Activated CD4-positive, alpha-beta memory T cell treated with anti-CD3 and anti-CD28 coated beads, Interleukin-2, amount 10 ng/mL, durations not matched to agents 7 days and 5 days (primary cell): Measurements from ENCODE around the gene IFT74. TPM values are rescaled to one million over a fixed set of nuclear protein-coding genes. Genes with fewer than 3 reads are reported as not detected.

ENCODE experiments used
- CTCF ChIA-PET: fragments of 350-600 bp; sonication (Branson Sonifier 250); formaldehyde crosslinking; loops from one replicate; lab custom pipeline; 2021; ENCODE audit warnings: antibody characterized with exemption, inconsistent platforms; lab: Charles Lee
- POLR2A ChIA-PET: fragments of 350-600 bp; sonication (Branson Sonifier 250); formaldehyde crosslinking; loops from one replicate; lab custom pipeline; 2021; ENCODE audit warnings: antibody characterized with exemption; lab: Charles Lee
- DNase-seq: peaks from one replicate; pipeline ENCODE4 v3.0.0-alpha.2; 2020
- H3K27ac Mint-ChIP-seq: one replicate; pipeline ENCODE4 v1.8.0; 2021; ENCODE audit warnings: mild to moderate bottlenecking, mixed read lengths
- H3K27me3 Mint-ChIP-seq: one replicate; pipeline ENCODE4 v1.8.0; 2021; ENCODE audit warnings: mixed read lengths
- H3K36me3 Mint-ChIP-seq: one replicate; pipeline ENCODE4 v1.8.0; 2021; ENCODE audit warnings: low read depth, mixed read lengths
- H3K4me1 Mint-ChIP-seq: one replicate; pipeline ENCODE4 v1.8.0; 2021; ENCODE audit warnings: mixed read lengths
- H3K4me3 Mint-ChIP-seq: one replicate; pipeline ENCODE4 v1.8.0; 2021; ENCODE audit warnings: mild to moderate bottlenecking, mixed read lengths
- H3K9me3 Mint-ChIP-seq: one replicate; pipeline ENCODE4 v1.8.0; 2021; ENCODE audit warnings: mixed read lengths
- total RNA-seq, 2 experiments: library from RNA; stranded (reverse); gene quantifications; one replicate each; pipeline ENCODE4 v1.2.3, GENCODE V29; 2021

IFT74 gene
- 1 to 10 TPM; 7.4 to 9.4 TPM for total RNA-seq

- Mint-ChIP-seq H3K27me3 (no peaks in the 10 kb centered on the region), H3K27ac (peak within 1 kb of the TSS; percentile 90), H3K36me3 (no peaks in the 10 kb centered on the region), H3K4me3 (peak within 1 kb of the TSS; percentile 85), H3K9me3 (no peaks in the 10 kb centered on the region), H3K4me1 (peaks cover 45% of the 10 kb centered on the region)
- CTCF ChIA-PET, result interaction anchor here (0.6 to 1.7 kb wide), 4 partner anchors 9 to 76 kb away, joined by 3 to 7 read pairs (median 4); partner anchors contain the start of gene PLAA
- peak; percentile 95 for DNase-seq
- POLR2A ChIA-PET, result interaction anchor here (0.6 to 4.7 kb wide), 7 partner anchors 9 to 64 kb away, joined by 3 to 73 read pairs (median 4); partner anchors contain the start of genes CAAP1 and PLAA
These were observed at the start of gene IFT74 for GRCh38 chr9:26955921-26956859. TSS of gene IFT74 (plus strand) at chr9:26956412. CDS start at chr9:26961968, 5,556 bp downstream.

GRCh38 chr9:26913138-26913668 lies 43.0 kb upstream of the IFT74 start:
- H3K27ac Mint-ChIP-seq, result no peak overlapping the region
- no peak overlapping the region for H3K4me3 Mint-ChIP-seq
- ChIA-PET POLR2A (interaction anchor here (1.0 kb wide), 2 partner anchors 10 to 14 kb away, joined by 3 read pairs; no protein-coding TSS in a partner anchor), CTCF (interaction anchor here (1.0 kb wide), 1 partner anchor 31 kb away, joined by 3 read pairs; no protein-coding TSS in a partner anchor)
- no peak for DNase-seq
- H3K4me1 Mint-ChIP-seq, result no peaks in the 10 kb centered on the region
- H3K9me3 Mint-ChIP-seq, result no peaks in the 10 kb centered on the region
- peaks cover 46% of the 10 kb centered on the region for H3K36me3 Mint-ChIP-seq
- no peaks in the 10 kb centered on the region for H3K27me3 Mint-ChIP-seq

GRCh38 chr9:26919698-26920097 lies 36.5 kb upstream of the IFT74 start:
- DNase-seq, result no peak
- CTCF ChIA-PET, result no interaction called here
- peaks cover 84% of the 10 kb centered on the region for H3K36me3 Mint-ChIP-seq

GRCh38 chr9:26925609-26926008 lies 30.6 kb upstream of the IFT74 start:
- no peaks in the 10 kb centered on the region for H3K9me3 Mint-ChIP-seq
- H3K4me1 Mint-ChIP-seq, result no peaks in the 10 kb centered on the region
- no peak overlapping the region for H3K27ac Mint-ChIP-seq
- no peak for DNase-seq
- H3K27me3 Mint-ChIP-seq, result no peaks in the 10 kb centered on the region
- ChIA-PET POLR2A (interaction anchor here (1.3 kb wide), 1 partner anchor 21 kb away, joined by 4 read pairs; the partner anchor contains the start of gene PLAA), CTCF (no interaction called here)
- H3K36me3 Mint-ChIP-seq, result peaks cover 58% of the 10 kb centered on the region
- H3K4me3 Mint-ChIP-seq, result no peak overlapping the region

More at GRCh38 chr9:26919698-26920097, 36.5 kb upstream of the IFT74 start:
- Mint-ChIP-seq H3K9me3 (no peaks in the 10 kb centered on the region), H3K4me3 (no peak overlapping the region), H3K27ac (no peak overlapping the region), H3K4me1 (no peaks in the 10 kb centered on the region), H3K27me3 (no peaks in the 10 kb centered on the region)
- POLR2A ChIA-PET, result interaction anchor here (1.5 kb wide), 1 partner anchor 28 kb away, joined by 4 read pairs; the partner anchor contains the start of gene PLAA

- no peak for DNase-seq
- H3K36me3 Mint-ChIP-seq, result peaks cover 35% of the 10 kb centered on the region
- no peak overlapping the region for H3K27ac Mint-ChIP-seq
- no peaks in the 10 kb centered on the region for H3K9me3 Mint-ChIP-seq
- no peaks in the 10 kb centered on the region for H3K27me3 Mint-ChIP-seq
- no peaks in the 10 kb centered on the region for H3K4me1 Mint-ChIP-seq
- ChIA-PET CTCF (no interaction called here), POLR2A (interaction anchor here (0.9 to 1.4 kb wide), 4 partner anchors 11 to 36 kb away, joined by 3 to 7 read pairs (median 4); partner anchors contain the start of genes CAAP1 and IFT74)
- no peak overlapping the region for H3K4me3 Mint-ChIP-seq
These were observed 27.2 kb upstream of the IFT74 start for GRCh38 chr9:26928902-26929495.

GRCh38 chr9:26935847-26936246 lies 20.4 kb upstream of the IFT74 start:
- Mint-ChIP-seq H3K27me3 (no peaks in the 10 kb centered on the region), H3K27ac (no peak overlapping the region), H3K36me3 (peaks cover 33% of the 10 kb centered on the region), H3K4me1 (peaks cover 20% of the 10 kb centered on the region), H3K4me3 (no peak overlapping the region), H3K9me3 (peaks cover 7% of the 10 kb centered on the region)
- DNase-seq, result no peak
- ChIA-PET POLR2A (no interaction called here), CTCF (no interaction called here)

GRCh38 chr9:26937816-26938371 lies 18.3 kb upstream of the IFT74 start:
- H3K9me3 Mint-ChIP-seq, result peaks cover 7% of the 10 kb centered on the region
- peaks cover 39% of the 10 kb centered on the region for H3K36me3 Mint-ChIP-seq
- ChIA-PET CTCF (interaction anchor here (0.9 kb wide), 1 partner anchor 10 kb away, joined by 3 read pairs; no protein-coding TSS in a partner anchor), POLR2A (interaction anchor here (0.6 kb wide), 1 partner anchor 10 kb away, joined by 3 read pairs; no protein-coding TSS in a partner anchor)
- peaks cover 33% of the 10 kb centered on the region for H3K4me1 Mint-ChIP-seq
- H3K27ac Mint-ChIP-seq, result no peak overlapping the region
- no peak for DNase-seq
- no peaks in the 10 kb centered on the region for H3K27me3 Mint-ChIP-seq
- no peak overlapping the region for H3K4me3 Mint-ChIP-seq

- Mint-ChIP-seq H3K27me3 (no peaks in the 10 kb centered on the region), H3K4me1 (peaks cover 53% of the 10 kb centered on the region), H3K36me3 (peaks cover 57% of the 10 kb centered on the region), H3K9me3 (peaks cover 7% of the 10 kb centered on the region), H3K27ac (no peak overlapping the region), H3K4me3 (no peak overlapping the region)
- CTCF ChIA-PET, result no interaction called here
- POLR2A ChIA-PET, result interaction anchor here (1.0 to 1.7 kb wide), 4 partner anchors 7 to 47 kb away, joined by 3 to 4 read pairs (median 3); partner anchors contain the start of gene PLAA
- DNase-seq, result no peak
These were observed 16.1 kb upstream of the IFT74 start for GRCh38 chr9:26939955-26940711.

- Mint-ChIP-seq H3K4me3 (no peak overlapping the region), H3K36me3 (peaks cover 62% of the 10 kb centered on the region), H3K9me3 (peaks cover 7% of the 10 kb centered on the region), H3K27me3 (no peaks in the 10 kb centered on the region), H3K27ac (no peak overlapping the region), H3K4me1 (peaks cover 60% of the 10 kb centered on the region)
- POLR2A ChIA-PET, result interaction anchor here (1.0 to 1.2 kb wide), 2 partner anchors 12 to 48 kb away, joined by 3 read pairs; no protein-coding TSS in a partner anchor
- CTCF ChIA-PET, result no interaction called here
- DNase-seq, result no peak
These were observed 15.4 kb upstream of the IFT74 start for GRCh38 chr9:26940779-26941178.

GRCh38 chr9:26945591-26945990 lies 10.6 kb upstream of the IFT74 start:
- no peak for DNase-seq
- CTCF ChIA-PET, result no interaction called here
- Mint-ChIP-seq H3K9me3 (no peaks in the 10 kb centered on the region), H3K27me3 (no peaks in the 10 kb centered on the region), H3K36me3 (peaks cover 36% of the 10 kb centered on the region), H3K4me1 (peaks cover 72% of the 10 kb centered on the region), H3K4me3 (peak overlapping the region; percentile 85), H3K27ac (peak overlapping the region; percentile 92)
- POLR2A ChIA-PET, result interaction anchor here (1.2 to 3.6 kb wide), 2 partner anchors 11 to 53 kb away, joined by 6 to 73 read pairs; partner anchors contain the start of genes CAAP1 and IFT74
